Activated T-cell treated with anti-CD3 and anti-CD28 coated beads, Interleukin-2, amount 50 U/mL, for 48 hours (primary cell): ENCODE measurements around the gene TNIP2.
"Not testable (repeated sequence)": the region's sequence is repeated elsewhere in the genome, so short reads cannot be mapped to it uniquely, and the experiment has no call there.

Experiments used
- DNase-seq, 2 experiments: peaks; one replicate each; pipeline ENCODE4 v3.0.0-alpha.2; 2020

TNIP2 gene

GRCh38 chr4:2793586-2794485 is 37.7 kb upstream of the TNIP2 start:
- peak; percentile 80 to 82 for DNase-seq

GRCh38 chr4:2792711-2793585 is 36.8 kb upstream of the TNIP2 start, which contains the start of gene SH3BP2:
Gene SH3BP2 (plus strand): TSS chr4:2793085. CDS start chr4:2820618, 27,533 bp downstream.
- peak; percentile 80 to 84 for DNase-seq

GRCh38 chr4:2792396-2792710 is 36.2 kb upstream of the TNIP2 start:
- no peak for DNase-seq

GRCh38 chr4:2791518-2792395 is 35.6 kb upstream of the TNIP2 start:
- DNase-seq, result no peak

- peak in 1 of 2 experiments; percentile 28 for DNase-seq
Measured at GRCh38 chr4:2790583-2791517, 34.7 kb upstream of the TNIP2 start.

- DNase-seq, result no peak
Measured at GRCh38 chr4:2789793-2790582, 33.9 kb upstream of the TNIP2 start.

- no peak for DNase-seq
Measured at GRCh38 chr4:2789351-2789750, 33.2 kb upstream of the TNIP2 start.

GRCh38 chr4:2788532-2789103 is 32.5 kb upstream of the TNIP2 start:
- peak in 1 of 2 experiments; percentile 32 for DNase-seq

- DNase-seq, result no peak
Measured at GRCh38 chr4:2788101-2788500, 32.0 kb upstream of the TNIP2 start.

- DNase-seq, result peak; percentile 62 to 70
Measured at GRCh38 chr4:2787230-2788100, 31.3 kb upstream of the TNIP2 start.

GRCh38 chr4:2786794-2787229 is 30.7 kb upstream of the TNIP2 start:
- DNase-seq, result peak; percentile 54 to 57

- DNase-seq, result peak; percentile 76 to 81
Measured at GRCh38 chr4:2786152-2786671, 30.1 kb upstream of the TNIP2 start.

- DNase-seq, result peak; percentile 47 to 52
Measured at GRCh38 chr4:2785613-2786012, 29.5 kb upstream of the TNIP2 start.

GRCh38 chr4:2783790-2784189 is 27.7 kb upstream of the TNIP2 start:
- no peak for DNase-seq

GRCh38 chr4:2781911-2782310 is 25.8 kb upstream of the TNIP2 start:
- no peak for DNase-seq

GRCh38 chr4:2780643-2781042 is 24.5 kb upstream of the TNIP2 start:
- not testable (repeated sequence) for DNase-seq

GRCh38 chr4:2771264-2771663 is 15.1 kb upstream of the TNIP2 start:
- no peak for DNase-seq

GRCh38 chr4:2768921-2769336 is 12.8 kb upstream of the TNIP2 start:
- DNase-seq, result no peak

- DNase-seq, result no peak
Measured at GRCh38 chr4:2768124-2768523, 12.0 kb upstream of the TNIP2 start.
